A549 (cell line): Measurements from ENCODE around the gene CHPT1. TPM values are rescaled to one million over a fixed set of nuclear protein-coding genes. Genes with fewer than 3 reads are reported as not detected.

ENCODE experiments used
- polyA plus RNA-seq, 4 experiments: library from polyadenylated mRNA; depleted of rRNA in 3 of 4; stranded (reverse); fragments of >200 nt; fragmentation: RNase III in 1 of 4; extraction: RNeasy Plus Mini Kit Qiagen cat#74134 plus additional on column Dnase treatment in 1 of 4; gene quantifications; 2 replicates in 3 of 4; 3 replicates in 1 of 4; pipeline ENCODE4 v1.2.3, GENCODE V29; 2011 to 2017
- small RNA-seq, 6 experiments: library from RNA; depleted of rRNA; stranded (forward); fragments of <200 nt; gene quantifications; one replicate each; pipeline ENCODE3, GENCODE V24; 2012

CHPT1 gene
- polyA plus RNA-seq, 2 of the 4 experiments (the other 2 are of a cell fraction), result 52.0 to 102 TPM

Small RNA genes lying within 50 kb of the gene (small RNA-seq; reads per million reads assigned to genes)
- 0 reads per million in 6 experiments for gene RNU6-101P
- gene RNY1P16, result 0 reads per million in 6 experiments

Other genes with a start within 250 kb of the CHPT1 start
- gene SPIC, start 222.3 kb upstream of the CHPT1 start, polyA plus RNA-seq (2011; rRNA removed), result 0.08 TPM in 1 of 2 replicates, not detected in the other
- gene SPIC, start 222.3 kb upstream of the CHPT1 start, polyA plus RNA-seq (2017; fragmentation: RNase III; extraction: RNeasy Plus Mini Kit Qiagen cat#74134 plus additional on column Dnase treatment), result not detected in 3 replicates
- not detected in 2 replicates for gene MYBPC1, start 102.7 kb upstream of the CHPT1 start, polyA plus RNA-seq (2011; rRNA removed)
- gene MYBPC1, start 102.7 kb upstream of the CHPT1 start, polyA plus RNA-seq (2017; fragmentation: RNase III; extraction: RNeasy Plus Mini Kit Qiagen cat#74134 plus additional on column Dnase treatment), result not detected in 3 replicates
- gene SYCP3, start 41.8 kb downstream of the CHPT1 start, polyA plus RNA-seq (2011; rRNA removed), result 0.13 and 0.14 TPM in 2 replicates
- gene SYCP3, start 41.8 kb downstream of the CHPT1 start, polyA plus RNA-seq (2017; fragmentation: RNase III; extraction: RNeasy Plus Mini Kit Qiagen cat#74134 plus additional on column Dnase treatment), result 0.12 to 0.27 TPM (median 0.22 TPM) in 3 replicates
- 29.3 and 35.2 TPM in 2 replicates for gene GNPTAB, start 133.3 kb downstream of the CHPT1 start, polyA plus RNA-seq (2011; rRNA removed)
- 18.8 to 20.3 TPM (median 19.1 TPM) in 3 replicates for gene GNPTAB, start 133.3 kb downstream of the CHPT1 start, polyA plus RNA-seq (2017; fragmentation: RNase III; extraction: RNeasy Plus Mini Kit Qiagen cat#74134 plus additional on column Dnase treatment)
- gene DRAM1, start 179.9 kb downstream of the CHPT1 start, polyA plus RNA-seq (2011; rRNA removed), result 28.0 and 31.1 TPM in 2 replicates
- gene DRAM1, start 179.9 kb downstream of the CHPT1 start, polyA plus RNA-seq (2017; fragmentation: RNase III; extraction: RNeasy Plus Mini Kit Qiagen cat#74134 plus additional on column Dnase treatment), result 39.1 to 41.2 TPM (median 41.0 TPM) in 3 replicates